H9 (cell line): ENCODE data around the gene NPTN. TPM values are rescaled to one million over a fixed set of nuclear protein-coding genes. Genes with fewer than 3 reads are reported as not detected.

Experiments used
- DNase-seq: peaks from one replicate; pipeline ENCODE4 v3.0.0-alpha.2; 2017
- H2AFZ ChIP-seq: one replicate; pipeline ENCODE4 v1.6.1; 2013; ENCODE audit warnings: mild to moderate bottlenecking, low read length, control low read depth, moderate library complexity
- H2AK5ac ChIP-seq: 2 replicates; pipeline ENCODE4 v1.6.1; 2013; ENCODE audit warnings: low read length, control low read depth, mixed read lengths; ENCODE audit not compliant: insufficient read length
- H2BK120ac ChIP-seq: one replicate; pipeline ENCODE4 v1.6.1; 2013; ENCODE audit warnings: low read depth, mild to moderate bottlenecking, low read length, control low read depth, inconsistent platforms; ENCODE audit not compliant: poor library complexity, severe bottlenecking
- H2BK12ac ChIP-seq: 2 replicates; pipeline ENCODE4 v1.6.1; 2013; ENCODE audit warnings: low read length, control low read depth, mixed read lengths, low read depth; ENCODE audit not compliant: insufficient read length
- H2BK15ac ChIP-seq: 2 replicates; pipeline ENCODE4 v1.6.1; 2013; ENCODE audit warnings: low read depth, low read length, control low read depth
- H2BK20ac ChIP-seq: one replicate; pipeline ENCODE4 v1.6.1; 2013; ENCODE audit warnings: low read depth, mild to moderate bottlenecking, low read length, control low read depth, inconsistent platforms; ENCODE audit not compliant: poor library complexity, severe bottlenecking
- H2BK5ac ChIP-seq: 2 replicates; pipeline ENCODE4 v1.6.1; 2013; ENCODE audit warnings: low read length, control low read depth, mixed read lengths; ENCODE audit not compliant: insufficient read length
- H3K14ac ChIP-seq: 2 replicates; pipeline ENCODE4 v1.6.1; 2013; ENCODE audit warnings: low read length, control low read depth; ENCODE audit not compliant: insufficient read depth
- H3K18ac ChIP-seq: 2 replicates; pipeline ENCODE4 v1.6.1; 2013; ENCODE audit warnings: low read depth, mild to moderate bottlenecking, mixed read lengths, low read length, control low read depth; ENCODE audit not compliant: insufficient read length
- H3K23ac ChIP-seq: 2 replicates; pipeline ENCODE4 v1.6.1; 2013; ENCODE audit warnings: low read length, control low read depth, mixed read lengths, low read depth; ENCODE audit not compliant: insufficient read length
- H3K23me2 ChIP-seq: 2 replicates; pipeline ENCODE4 v1.6.1; 2013; ENCODE audit warnings: low read depth, mild to moderate bottlenecking, mixed read lengths, low read length, control low read depth; ENCODE audit not compliant: insufficient read length, poor library complexity, severe bottlenecking
- H3K27ac ChIP-seq: 2 replicates; pipeline ENCODE4 v1.5.1; 2013; ENCODE audit warnings: low read length, control low read depth, mixed read lengths, low read depth; ENCODE audit not compliant: insufficient read length
- H3K27me3 ChIP-seq: 2 replicates; pipeline ENCODE4 v1.6.1; 2013; ENCODE audit warnings: low read length, control low read depth, inconsistent platforms; ENCODE audit not compliant: insufficient read depth
- H3K4ac ChIP-seq: 2 replicates; pipeline ENCODE4 v1.6.1; 2013; ENCODE audit warnings: low read depth, mild to moderate bottlenecking, control low read depth, inconsistent platforms, low read length, moderate library complexity
- H3K4me1 ChIP-seq: 2 replicates; pipeline ENCODE4 v1.6.1; 2013; ENCODE audit warnings: low read length, control low read depth, inconsistent platforms; ENCODE audit not compliant: insufficient read depth
- H3K4me2 ChIP-seq: 2 replicates; pipeline ENCODE4 v1.6.1; 2013; ENCODE audit warnings: low read length, control low read depth, mixed read lengths; ENCODE audit not compliant: insufficient read length, insufficient read depth
- H3K56ac ChIP-seq: 2 replicates; pipeline ENCODE4 v1.6.1; 2013; ENCODE audit warnings: low read depth, mild to moderate bottlenecking, mixed read lengths, low read length, control low read depth; ENCODE audit not compliant: insufficient read length
- H3K79me1 ChIP-seq: 2 replicates; pipeline ENCODE4 v1.6.1; 2013; ENCODE audit warnings: low read depth, mild to moderate bottlenecking, moderate library complexity, low read length, control low read depth, inconsistent platforms; ENCODE audit not compliant: insufficient read depth, poor library complexity, severe bottlenecking
- H3K79me2 ChIP-seq: 2 replicates; pipeline ENCODE4 v1.6.1; 2013; ENCODE audit warnings: low read length, control low read depth, inconsistent platforms; ENCODE audit not compliant: insufficient read depth
- H3K9ac ChIP-seq: 2 replicates; pipeline ENCODE4 v1.6.1; 2013; ENCODE audit warnings: low read length, control low read depth, mixed read lengths; ENCODE audit not compliant: insufficient read length; ENCODE audit errors: extremely low read depth
- H3K9me3 ChIP-seq: one replicate; pipeline ENCODE4 v1.6.1; 2013; ENCODE audit warnings: low read depth, low read length, inconsistent platforms; ENCODE audit not compliant: control insufficient read depth
- H3T11ph ChIP-seq: one replicate; pipeline ENCODE4 v1.6.1; 2013; ENCODE audit warnings: mild to moderate bottlenecking, low read length, control low read depth, inconsistent platforms
- H4K20me1 ChIP-seq: one replicate; pipeline ENCODE4 v1.6.1; 2013; ENCODE audit not compliant: control insufficient read depth, insufficient read length, insufficient read depth
- H4K5ac ChIP-seq: 2 replicates; pipeline ENCODE4 v1.6.1; 2013; ENCODE audit warnings: low read depth, mild to moderate bottlenecking, mixed read lengths, low read length, control low read depth; ENCODE audit not compliant: insufficient read length
- H4K8ac ChIP-seq: replicated peaks from 2 replicates; pipeline ENCODE4 v1.6.1; 2013; ENCODE audit warnings: low read length, control low read depth, mixed read lengths, low read depth; ENCODE audit not compliant: insufficient read length
- H4K91ac ChIP-seq: 2 replicates; pipeline ENCODE4 v1.6.1; 2013; ENCODE audit warnings: low read depth, mild to moderate bottlenecking, moderate library complexity, mixed read lengths, low read length, control low read depth; ENCODE audit not compliant: insufficient read length
- H3K27ac Mint-ChIP-seq, 3 experiments: 2 replicates in 2 of 3; 3 replicates in 1 of 3; pipeline ENCODE4 v1.8.0; 2020 to 2021; ENCODE audit warnings: mixed read lengths in 3 of 3, mild to moderate bottlenecking in 1 of 3, moderate library complexity in 1 of 3
- H3K27me3 Mint-ChIP-seq: 2 replicates; pipeline ENCODE4 v1.8.0; 2021; ENCODE audit warnings: low read depth, mild to moderate bottlenecking, moderate library complexity, mixed read lengths
- H3K36me3 Mint-ChIP-seq, 3 experiments: 2 replicates in 2 of 3; 3 replicates in 1 of 3; pipeline ENCODE4 v1.8.0; 2020 to 2021; ENCODE audit warnings: low read depth in 3 of 3, mixed read lengths in 3 of 3; ENCODE audit not compliant: insufficient read depth in 1 of 3
- H3K4me1 Mint-ChIP-seq, 2 experiments: 2 replicates each; pipeline ENCODE4 v1.8.0; 2020; ENCODE audit warnings: mixed read lengths in 2 of 2
- H3K4me3 Mint-ChIP-seq, 2 experiments: 2 replicates in 1 of 2; 3 replicates in 1 of 2; pipeline ENCODE4 v1.8.0; 2020 to 2021; ENCODE audit warnings: mild to moderate bottlenecking in 2 of 2, mixed read lengths in 2 of 2, moderate library complexity in 1 of 2
- H3K9me3 Mint-ChIP-seq, 2 experiments: 2 replicates in 1 of 2; 3 replicates in 1 of 2; pipeline ENCODE4 v1.8.0; 2020; ENCODE audit warnings: mild to moderate bottlenecking in 2 of 2, mixed read lengths in 2 of 2, moderate library complexity in 1 of 2
- CTCF ChIP-seq: fragments of 200-600 bp; sonication (generic); conservative IDR thresholded peaks from 3 replicates; pipeline ENCODE4 v1.8.0; 2021; ENCODE audit warnings: antibody characterized with exemption, mild to moderate bottlenecking
- total RNA-seq: library from RNA; stranded (reverse); gene quantifications from 2 replicates; pipeline ENCODE4 v1.2.1, GENCODE V29; 2021

Gene NPTN
- total RNA-seq, 1 experiment from 2014 or later, result 89.1 TPM

GRCh38 chr15:73620078-73620477 lies 13.1 kb downstream of the NPTN start:
- no peak for TF ChIP-seq CTCF
- Mint-ChIP-seq H3K27me3 (no peaks in the 10 kb centered on the region), H3K36me3 (no peaks in the 10 kb centered on the region), H3K27ac (no peak overlapping the region), H3K4me3 (no peak overlapping the region), H3K4me1 (peaks cover 66 to 69% of the 10 kb centered on the region in 2 experiments), H3K9me3 (no peaks in the 10 kb centered on the region)
- H4K91ac ChIP-seq, result no peak overlapping the region
- no peak overlapping the region for H3K14ac ChIP-seq
- H3K23ac ChIP-seq, result no peak overlapping the region
- H3K18ac ChIP-seq, result no peak overlapping the region
- no peaks in the 10 kb centered on the region for H3K9me3 ChIP-seq
- H3K9ac ChIP-seq, result no peak overlapping the region
- H3K27ac ChIP-seq, result no peak overlapping the region
- H3K4ac ChIP-seq, result no peak overlapping the region
- peaks cover 21% of the 10 kb centered on the region; the same call in 1 of the 2 replicates for H3K79me2 ChIP-seq
- H2AFZ ChIP-seq, result no peak overlapping the region
- no peak overlapping the region for H2BK15ac ChIP-seq
- no peak overlapping the region for H2BK5ac ChIP-seq
- no peak overlapping the region for H2BK12ac ChIP-seq
- H4K8ac ChIP-seq, result no peak overlapping the region
- no peak overlapping the region for H2BK20ac ChIP-seq
- no peak for DNase-seq
- no peak overlapping the region for H3K56ac ChIP-seq
- peaks cover 15% of the 10 kb centered on the region for H3K79me1 ChIP-seq
- H2AK5ac ChIP-seq, result no peak overlapping the region
- no peak overlapping the region for H3K4me2 ChIP-seq
- no peaks in the 10 kb centered on the region for H4K20me1 ChIP-seq
- H3T11ph ChIP-seq, result no peak overlapping the region
- H3K23me2 ChIP-seq, result peaks cover 2% of the 10 kb centered on the region
- H3K4me1 ChIP-seq, result peaks cover 7% of the 10 kb centered on the region
- no peak overlapping the region for H4K5ac ChIP-seq
- H2BK120ac ChIP-seq, result no peak overlapping the region
- no peaks in the 10 kb centered on the region for H3K27me3 ChIP-seq
